SK-N-SH treated with all-trans-retinoic acid at 6 μM for 48 hours (cell line): Measurements from ENCODE around the gene MSLN.

Source experiments
- ATAC-seq: fragments of 200-7000 bp; cut with Tn5 transposase; 3 replicates; pipeline ENCODE4 v1.9.1; 2020; ENCODE audit warnings: mild to moderate bottlenecking, moderate library complexity
- ARNTL ChIP-seq: fragments of 450-650 bp; formaldehyde crosslinking; IDR thresholded peaks from 2 replicates; pipeline ENCODE4 v1.5.0; 2020; ENCODE audit warnings: low read depth, mild to moderate bottlenecking, moderate library complexity, borderline replicate concordance
- BACH2 ChIP-seq: fragments of 250-450 bp; sonication (Bioruptor Pico); IDR thresholded peaks from 2 replicates; pipeline ENCODE4 v1.9.0; 2021; ENCODE audit warnings: mild to moderate bottlenecking, borderline replicate concordance
- CREB5 ChIP-seq: fragments of 250-450 bp; sonication (Bioruptor Pico); IDR thresholded peaks from 2 replicates; pipeline ENCODE4 v1.5.1; 2020; ENCODE audit warnings: low read depth, mild to moderate bottlenecking, moderate library complexity
- CSDC2 ChIP-seq: fragments of 250-450 bp; sonication (Bioruptor Pico); IDR thresholded peaks from 2 replicates; pipeline ENCODE4 v1.5.0; 2020; ENCODE audit warnings: mild to moderate bottlenecking, moderate library complexity
- CSRNP3 ChIP-seq: fragments of 250-450 bp; sonication (Bioruptor Pico); IDR thresholded peaks from 2 replicates; pipeline ENCODE4 v1.5.1; 2021; ENCODE audit warnings: mild to moderate bottlenecking, moderate library complexity
- ESRRG ChIP-seq: fragments of 250-450 bp; sonication (Bioruptor Pico); IDR thresholded peaks from 2 replicates; pipeline ENCODE4 v1.6.1; 2021; ENCODE audit warnings: mild to moderate bottlenecking
- GLIS3 ChIP-seq: fragments of 250-450 bp; sonication (Bioruptor Pico); IDR thresholded peaks from 2 replicates; pipeline ENCODE4 v1.5.0; 2020; ENCODE audit warnings: mild to moderate bottlenecking, moderate library complexity
- ISL1 ChIP-seq: fragments of 250-450 bp; sonication (Bioruptor Pico); IDR thresholded peaks from 2 replicates; pipeline ENCODE4 v2.1.2; 2022; ENCODE audit warnings: mild to moderate bottlenecking, moderate library complexity
- PATZ1 ChIP-seq: fragments of 250-450 bp; sonication (Bioruptor Pico); IDR thresholded peaks from 2 replicates; pipeline ENCODE4 v1.8.0; 2020; ENCODE audit warnings: mild to moderate bottlenecking, moderate library complexity, borderline replicate concordance
- PPARA ChIP-seq: fragments of 250-450 bp; sonication (Bioruptor Pico); IDR thresholded peaks from 2 replicates; pipeline ENCODE4 v1.5.0; 2020; ENCODE audit warnings: mild to moderate bottlenecking, borderline replicate concordance
- SNAI2 ChIP-seq: fragments of 250-450 bp; sonication (Bioruptor Pico); IDR thresholded peaks from 2 replicates; pipeline ENCODE4 v1.5.0; 2020; ENCODE audit warnings: mild to moderate bottlenecking, moderate library complexity
- TCF4 ChIP-seq: fragments of 250-450 bp; sonication (Bioruptor Pico); IDR thresholded peaks from 2 replicates; pipeline ENCODE4 v1.8.0; 2021; ENCODE audit warnings: mild to moderate bottlenecking, moderate library complexity, borderline replicate concordance
- TOX ChIP-seq: fragments of 250-450 bp; sonication (Bioruptor Pico); IDR thresholded peaks from 2 replicates; pipeline ENCODE4 v1.8.0; 2021; ENCODE audit warnings: mild to moderate bottlenecking, moderate library complexity, borderline replicate concordance
- TSHZ2 ChIP-seq: fragments of 250-450 bp; sonication (Bioruptor Pico); IDR thresholded peaks from 2 replicates; pipeline ENCODE4 v1.5.0; 2020; ENCODE audit warnings: mild to moderate bottlenecking, moderate library complexity
- ZC3H10 ChIP-seq: fragments of 250-450 bp; sonication (Bioruptor Pico); IDR thresholded peaks from 2 replicates; pipeline ENCODE4 v1.5.1; 2021; ENCODE audit warnings: mild to moderate bottlenecking, moderate library complexity
- ZFP30 ChIP-seq: fragments of 450-650 bp; formaldehyde crosslinking; IDR thresholded peaks from 2 replicates; pipeline ENCODE4 v1.5.0; 2022; ENCODE audit warnings: mild to moderate bottlenecking, moderate library complexity
- ZNF565 ChIP-seq: fragments of 450-650 bp; formaldehyde crosslinking; conservative IDR thresholded peaks from 2 replicates; pipeline ENCODE4 v1.5.0; 2020; ENCODE audit warnings: low read depth, mild to moderate bottlenecking, moderate library complexity
- ZNF70 ChIP-seq: fragments of 450-650 bp; formaldehyde crosslinking; IDR thresholded peaks from 2 replicates; pipeline ENCODE4 v1.5.0; 2020; ENCODE audit warnings: mild to moderate bottlenecking, moderate library complexity
- ZNF8 ChIP-seq: fragments of 450-650 bp; formaldehyde crosslinking; IDR thresholded peaks from 2 replicates; pipeline ENCODE4 v1.5.0; 2020; ENCODE audit warnings: mild to moderate bottlenecking, moderate library complexity
- TF ChIP-seq, protein P1 (sequence below): fragments of 250-450 bp; sonication (Bioruptor Pico); IDR thresholded peaks from 2 replicates; pipeline ENCODE4 v1.8.0; 2021; ENCODE audit warnings: low read depth, mild to moderate bottlenecking, moderate library complexity, borderline replicate concordance

MSLN gene

DNA sequence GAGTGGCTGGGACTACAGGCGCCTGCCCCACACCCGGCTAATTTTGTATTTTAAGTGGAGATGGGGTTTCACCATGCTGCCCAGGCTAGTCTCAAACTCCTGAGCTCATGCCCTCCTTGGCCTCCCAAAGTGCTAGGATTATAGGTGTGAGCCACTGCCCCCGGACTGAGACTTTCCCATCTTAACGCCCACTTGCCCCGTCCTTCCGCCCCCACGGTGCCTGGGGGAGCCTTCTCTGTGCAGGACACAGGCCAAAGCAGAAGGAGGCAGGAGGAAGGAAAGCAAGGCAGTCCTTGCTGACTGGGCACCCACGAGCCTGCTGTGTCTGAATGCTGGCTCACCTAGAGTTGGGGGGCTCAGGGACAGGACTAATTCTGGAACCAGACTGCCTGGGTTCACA lies 57.6 kb downstream of the MSLN start:
- no peak for TF ChIP-seq ESRRG (CRISPR knock-in tag)
- no peak for TF ChIP-seq ARNTL (CRISPR knock-in tag)
- TF ChIP-seq ZFP30, result no peak
- no peak for TF ChIP-seq ISL1 (CRISPR knock-in tag)
- TF ChIP-seq ZNF70 (CRISPR knock-in tag), result no peak
- TF ChIP-seq, protein P1, sequence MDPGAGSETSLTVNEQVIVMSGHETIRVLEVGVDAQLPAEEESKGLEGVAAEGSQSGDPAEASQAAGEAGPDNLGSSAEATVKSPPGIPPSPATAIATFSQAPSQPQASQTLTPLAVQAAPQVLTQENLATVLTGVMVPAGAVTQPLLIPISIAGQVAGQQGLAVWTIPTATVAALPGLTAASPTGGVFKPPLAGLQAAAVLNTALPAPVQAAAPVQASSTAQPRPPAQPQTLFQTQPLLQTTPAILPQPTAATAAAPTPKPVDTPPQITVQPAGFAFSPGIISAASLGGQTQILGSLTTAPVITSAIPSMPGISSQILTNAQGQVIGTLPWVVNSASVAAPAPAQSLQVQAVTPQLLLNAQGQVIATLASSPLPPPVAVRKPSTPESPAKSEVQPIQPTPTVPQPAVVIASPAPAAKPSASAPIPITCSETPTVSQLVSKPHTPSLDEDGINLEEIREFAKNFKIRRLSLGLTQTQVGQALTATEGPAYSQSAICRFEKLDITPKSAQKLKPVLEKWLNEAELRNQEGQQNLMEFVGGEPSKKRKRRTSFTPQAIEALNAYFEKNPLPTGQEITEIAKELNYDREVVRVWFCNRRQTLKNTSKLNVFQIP (CRISPR knock-in tag), result no peak
- no peak for TF ChIP-seq BACH2 (CRISPR knock-in tag)
- TF ChIP-seq TSHZ2 (CRISPR knock-in tag), result no peak
- TF ChIP-seq ZNF8, result no peak
- TF ChIP-seq PATZ1 (CRISPR knock-in tag), result no peak
- TF ChIP-seq PPARA, result no peak
- no peak for TF ChIP-seq CSDC2 (CRISPR knock-in tag)
- TF ChIP-seq GLIS3 (CRISPR knock-in tag), result no peak
- no peak for TF ChIP-seq SNAI2 (CRISPR knock-in tag)
- no peak for TF ChIP-seq ZNF565 (CRISPR knock-in tag)
- TF ChIP-seq TOX, result no peak
- TF ChIP-seq TCF4 (CRISPR knock-in tag), result no peak
- no peak for TF ChIP-seq CSRNP3 (CRISPR knock-in tag)
- no peak for TF ChIP-seq CREB5
- TF ChIP-seq ZC3H10 (CRISPR knock-in tag), result no peak
- ATAC-seq, result no peak
